ENCODE data around the gene TBCCD1.

- no peak for TF ChIP-seq POLR2AphosphoS5 (IDR thresholded peaks at IDR 0.05; ENCODE audit: low read depth, low read length)
- TF ChIP-seq POLR2A (IDR thresholded peaks at IDR 0.05; ENCODE audit: low read depth, low read length) = no peak
Observed at GRCh38 chr3:186515125-186515524, 52.0 kb downstream of the TBCCD1 start.

Data from GM12892 (cell line).